Aorta (tissue), 5 donors: ENCODE measurements around the gene FGF12. TPM values are rescaled to one million over a fixed set of nuclear protein-coding genes. Genes with fewer than 3 reads are reported as not detected.

ENCODE experiments used
- ATAC-seq: fragments of 200-7000 bp; cut with Tn5 transposase; one replicate; pipeline ENCODE4 v1.9.1; 2022; ENCODE audit warnings: moderate library complexity; ENCODE audit not compliant: low FRiP score
- DNase-seq, 2 donors: peaks; one replicate each; pipeline ENCODE4 v3.0.0-alpha.2; 2020
- H3K27ac ChIP-seq, 2 donors: one replicate each; pipeline ENCODE4 v1.5.1; 2013; ENCODE audit warnings: low read length in 2 of 2, mild to moderate bottlenecking in 2 of 2, moderate library complexity in 2 of 2, control low read depth in 1 of 2, inconsistent platforms in 1 of 2, low read depth in 1 of 2
- H3K27me3 ChIP-seq, 2 donors: one replicate each; pipeline ENCODE4 v1.6.1; 2013; ENCODE audit warnings: control low read depth in 1 of 2, low read length in 1 of 2, mild to moderate bottlenecking in 1 of 2, moderate library complexity in 1 of 2; ENCODE audit not compliant: insufficient read depth in 2 of 2, control insufficient read depth in 1 of 2
- H3K36me3 ChIP-seq, 2 donors: one replicate each; pipeline ENCODE4 v1.6.1; 2013; ENCODE audit warnings: control low read depth in 1 of 2, low read length in 1 of 2, mild to moderate bottlenecking in 1 of 2; ENCODE audit not compliant: insufficient read depth in 2 of 2, control insufficient read depth in 1 of 2
- H3K4me1 ChIP-seq, 2 donors: one replicate each; pipeline ENCODE4 v1.6.1; 2013; ENCODE audit warnings: low read length in 2 of 2, control low read depth in 1 of 2, mild to moderate bottlenecking in 1 of 2, moderate library complexity in 1 of 2; ENCODE audit not compliant: insufficient read depth in 2 of 2, control insufficient read depth in 1 of 2
- H3K4me3 ChIP-seq, 2 donors: one replicate each; pipeline ENCODE4 v1.5.1; 2013; ENCODE audit warnings: low read length in 2 of 2, control low read depth in 1 of 2, mild to moderate bottlenecking in 1 of 2
- H3K9me3 ChIP-seq: one replicate; pipeline ENCODE4 v1.6.1; 2013; ENCODE audit warnings: mild to moderate bottlenecking, low read length; ENCODE audit not compliant: control insufficient read depth
- WGBS, 2 donors: extraction: QIAGEN DNeasy Blood & Tissue Kit; methylation state at CpG; one replicate each; pipeline ENCODE4 v1.1.7; 2013; 5-methylcytosine and 5-hydroxymethylcytosine counted together
- intact Hi-C, 2 donors: fragments of 100-400 bp; cut with DNase I; formaldehyde crosslinking; loops; one replicate each; pipeline versions ENCODE4 v1.14.2 to v1.15.0; 2022
- polyA plus RNA-seq, 2 donors: library from polyadenylated mRNA; stranded (reverse); fragments of 200-250 nt; gene quantifications; one replicate each; pipeline ENCODE4 v1.2.3, GENCODE V29; 2013
- total RNA-seq, 2 donors: library from RNA; stranded (reverse); fragmentation: NEBNext Ultra II Directional; extraction: Animal tissue kit (Norgen Biotek cat#: 25700); gene quantifications; one replicate each; pipeline ENCODE4 v1.2.1, GENCODE V29; 2021
- donor health status: healthy with polysubstance abuse.
- donor health status: Bipolar disorder and iron deficiency.
- donor health status: DM: no; HTN: no; CAD: no.
- donor health status: DM: no; HTN: no; CAD: no.
- donor health status: DM: yes; HTN: yes; CAD: no.

The FGF12 gene
- total and polyA plus RNA-seq, 4 donors: 0.05 to 1.2 (median 0.96) TPM

DNA sequence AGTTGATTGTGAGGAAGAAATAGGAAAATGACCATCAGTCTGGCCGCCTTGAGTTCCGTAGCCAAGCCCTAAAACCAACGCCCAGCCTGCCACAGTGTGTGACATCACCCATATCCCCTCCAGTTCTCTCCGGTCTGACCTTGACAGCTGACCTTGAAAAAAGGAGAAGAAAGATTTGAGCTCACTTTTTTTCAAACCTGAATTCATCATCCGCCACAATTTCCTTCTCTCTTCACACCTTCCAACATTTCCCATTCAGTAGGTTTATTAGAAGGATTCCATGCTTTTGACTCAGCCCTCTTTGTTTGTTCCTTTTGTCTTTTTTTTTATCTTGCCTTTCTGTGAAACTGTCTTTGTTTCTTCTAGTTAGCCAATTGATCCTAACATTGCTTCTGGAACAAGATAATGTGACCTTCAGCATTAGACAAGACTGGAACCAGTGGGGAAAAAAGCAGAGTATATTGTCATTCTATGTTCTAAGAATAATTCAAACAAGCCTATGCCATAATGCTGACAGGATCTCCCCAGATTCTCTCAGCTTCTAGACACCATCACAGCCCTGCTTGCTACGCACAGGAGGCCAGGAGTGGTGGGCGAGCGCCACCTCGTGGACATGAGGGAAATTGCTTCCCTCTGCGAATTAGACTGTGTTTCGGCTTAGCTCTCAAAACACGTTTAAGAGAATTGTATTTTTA lies 283.1 kb downstream of the FGF12 start:
- Histone ChIP-seq H3K27ac (no peak overlapping the region), H3K4me3 (no peak overlapping the region), H3K9me3 (no peaks in the 10 kb centered on the region), H3K36me3 (no peaks in the 10 kb centered on the region), H3K4me1 (peaks cover 0 to 2% of the 10 kb centered on the region in 2 donors), H3K27me3 (peaks cover 0 to 1% of the 10 kb centered on the region in 2 donors)
- peak; percentile 82 for ATAC-seq
- 18 to 22% methylated on average over 12 of the region's 12 CpGs for WGBS, 2 donors
- intact Hi-C loops: loop anchor here in 1 of 2 donors (5.0 kb wide), 1 partner anchor 1027 kb away; no protein-coding TSS in a partner anchor
- peak; percentile 50 to 81 for DNase-seq

DNA sequence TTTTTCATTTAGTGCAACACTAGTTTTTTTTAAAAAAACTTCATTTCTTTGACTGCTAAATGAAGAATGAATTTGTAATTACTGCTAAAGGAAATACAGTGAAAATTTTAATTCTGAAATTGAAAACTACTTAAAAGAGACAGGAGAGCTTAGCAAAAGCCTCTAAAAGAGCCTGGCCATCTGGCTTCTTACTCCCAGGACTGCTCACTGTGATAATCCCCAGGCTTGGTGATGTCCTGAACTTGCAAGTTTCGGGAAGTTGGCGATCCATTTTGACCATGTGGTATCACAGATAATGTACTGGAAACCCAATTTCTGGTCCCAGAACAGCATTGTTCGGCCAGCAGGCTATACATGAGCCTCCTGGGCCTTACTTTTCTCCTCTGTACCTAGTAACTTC lies 292.1 kb downstream of the FGF12 start:
- no peak overlapping the region for H3K27ac ChIP-seq
- WGBS, 2 donors: 64 to 70% methylated on average over 3 of the region's 3 CpGs
- no peak for ATAC-seq

DNA sequence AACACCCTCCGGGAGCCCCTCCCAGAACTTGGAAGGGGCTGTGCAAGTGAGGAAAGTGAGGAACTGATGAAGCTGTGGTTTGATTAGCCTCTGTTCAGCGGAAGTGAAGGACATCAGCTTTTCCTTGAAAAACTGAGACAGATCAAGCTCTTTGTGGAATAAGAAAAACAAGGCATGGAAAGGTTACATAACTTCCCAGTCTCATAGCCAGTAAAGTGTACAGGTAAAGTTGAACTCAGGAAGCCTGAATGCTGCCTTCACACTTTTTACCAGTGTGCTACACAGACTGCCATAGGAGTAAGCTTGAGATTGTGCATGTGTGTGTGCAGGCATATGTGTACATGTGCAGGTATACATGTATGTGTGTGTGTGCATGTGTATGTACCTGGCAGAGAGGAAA lies 293.2 kb downstream of the FGF12 start:
- intact Hi-C loops: no loop called here
- H3K9me3 ChIP-seq: no peaks in the 10 kb centered on the region
- 73 to 75% methylated on average over 2 of the region's 2 CpGs for WGBS, 2 donors
- DNase-seq (no peak), ATAC-seq (no peak)
- no peaks in the 10 kb centered on the region for H3K27me3 ChIP-seq
- H3K36me3 ChIP-seq: no peaks in the 10 kb centered on the region
- no peak overlapping the region for H3K27ac ChIP-seq
- no peak overlapping the region for H3K4me3 ChIP-seq
- H3K4me1 ChIP-seq: no peaks in the 10 kb centered on the region

More for the DNA sequence above, 292.1 kb downstream of the FGF12 start:
- no peaks in the 10 kb centered on the region for H3K9me3 ChIP-seq
- no peaks in the 10 kb centered on the region for H3K36me3 ChIP-seq
- H3K4me1 ChIP-seq: peaks cover 0 to 2% of the 10 kb centered on the region in 2 donors
- H3K27me3 ChIP-seq: no peaks in the 10 kb centered on the region
- DNase-seq: no peak
- H3K4me3 ChIP-seq: no peak overlapping the region
- intact Hi-C loops: no loop called here

DNA sequence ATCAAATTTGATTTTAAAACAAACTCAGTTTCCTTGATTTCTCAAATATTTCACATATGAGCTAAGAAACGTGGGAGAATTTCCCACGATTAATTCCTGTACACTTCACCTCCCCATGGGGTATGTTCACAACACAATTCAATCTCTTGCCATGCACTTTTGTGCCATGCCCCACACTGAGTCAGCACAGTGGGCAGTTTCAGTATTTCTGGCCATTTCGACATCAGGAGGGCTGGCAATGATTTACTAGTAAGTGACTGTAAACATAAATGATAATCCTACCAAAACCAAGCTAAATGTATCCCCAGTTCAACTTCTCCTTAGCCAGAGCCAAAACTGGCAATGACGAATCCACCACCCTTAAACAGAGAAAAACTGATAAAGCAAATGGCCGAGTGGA lies 293.6 kb downstream of the FGF12 start:
- no peaks in the 10 kb centered on the region for H3K36me3 ChIP-seq
- H3K4me1 ChIP-seq: no peaks in the 10 kb centered on the region
- intact Hi-C loops: no loop called here
- no peaks in the 10 kb centered on the region for H3K9me3 ChIP-seq
- no peak for DNase-seq
- H3K27ac ChIP-seq: no peak overlapping the region
- no peaks in the 10 kb centered on the region for H3K27me3 ChIP-seq
- no peak for ATAC-seq
- WGBS, 2 donors: 50 to 52% methylated on average over 5 of the region's 5 CpGs
- no peak overlapping the region for H3K4me3 ChIP-seq

DNA sequence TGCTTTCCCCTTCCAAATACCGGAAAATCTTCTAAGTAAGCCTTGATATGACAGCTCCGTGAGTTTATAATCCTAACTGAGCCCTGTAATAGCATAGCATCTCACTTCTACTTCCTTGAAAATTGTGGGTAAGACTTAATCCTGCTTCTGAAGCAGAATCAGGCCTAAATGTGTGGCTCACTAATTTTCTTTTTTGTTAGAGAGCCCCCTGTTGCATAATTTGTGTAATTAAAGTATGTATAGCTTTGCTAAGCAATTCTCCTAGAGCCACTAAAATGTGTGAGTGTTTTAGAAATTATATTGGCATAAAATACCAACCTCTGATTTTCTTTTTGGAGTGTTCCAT lies 304.4 kb downstream of the FGF12 start:
- H3K9me3 ChIP-seq: no peaks in the 10 kb centered on the region
- DNase-seq (no peak), ATAC-seq (no peak)
- intact Hi-C loops: no loop called here
- peaks cover 0 to 1% of the 10 kb centered on the region in 2 donors for H3K27me3 ChIP-seq
- H3K27ac ChIP-seq: no peak overlapping the region
- no peak overlapping the region for H3K4me3 ChIP-seq
- H3K36me3 ChIP-seq: no peaks in the 10 kb centered on the region
- no peaks in the 10 kb centered on the region for H3K4me1 ChIP-seq
- 70% methylated on average over 2 of the region's 2 CpGs for WGBS, 2 donors

DNA sequence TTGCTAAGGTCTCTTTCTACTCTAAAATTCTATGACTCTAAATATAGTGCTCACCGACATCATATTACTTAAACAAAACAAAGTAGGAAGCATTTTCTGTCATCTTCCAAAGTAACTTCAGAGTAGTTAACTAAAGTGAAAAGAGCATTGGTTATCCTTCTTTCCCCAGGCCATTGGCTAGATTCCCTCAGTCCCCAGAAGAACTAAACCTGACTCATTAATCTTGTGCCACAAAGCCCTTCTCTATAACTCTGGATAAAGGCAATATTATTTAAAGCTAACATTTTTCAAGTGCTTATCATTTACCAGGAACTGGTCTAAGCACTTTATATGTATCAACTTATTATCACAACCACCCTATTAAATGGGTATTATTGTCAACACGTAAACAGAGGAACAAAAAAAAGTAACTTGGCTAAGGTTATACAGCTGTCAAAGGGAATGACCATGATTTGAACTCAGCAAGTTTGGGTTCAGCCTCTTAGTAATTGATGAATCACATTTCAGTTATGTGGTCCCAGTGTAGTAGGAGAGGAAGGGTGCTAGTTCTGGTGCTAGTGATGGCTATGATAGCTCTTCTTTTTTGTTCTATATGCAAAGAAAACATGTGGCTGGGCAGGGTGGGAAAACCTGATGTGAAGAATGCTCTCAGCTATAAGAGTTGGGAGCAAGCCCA lies 304.9 kb downstream of the FGF12 start:
- ATAC-seq (no peak), DNase-seq (no peak)
- Histone ChIP-seq H3K27ac (no peak overlapping the region), H3K27me3 (no peaks in the 10 kb centered on the region), H3K4me1 (no peaks in the 10 kb centered on the region), H3K9me3 (no peaks in the 10 kb centered on the region), H3K4me3 (no peak overlapping the region), H3K36me3 (no peaks in the 10 kb centered on the region)
- intact Hi-C loops: no loop called here
- WGBS, 2 donors: 45 to 50% methylated on average over 2 of the region's 2 CpGs

DNA sequence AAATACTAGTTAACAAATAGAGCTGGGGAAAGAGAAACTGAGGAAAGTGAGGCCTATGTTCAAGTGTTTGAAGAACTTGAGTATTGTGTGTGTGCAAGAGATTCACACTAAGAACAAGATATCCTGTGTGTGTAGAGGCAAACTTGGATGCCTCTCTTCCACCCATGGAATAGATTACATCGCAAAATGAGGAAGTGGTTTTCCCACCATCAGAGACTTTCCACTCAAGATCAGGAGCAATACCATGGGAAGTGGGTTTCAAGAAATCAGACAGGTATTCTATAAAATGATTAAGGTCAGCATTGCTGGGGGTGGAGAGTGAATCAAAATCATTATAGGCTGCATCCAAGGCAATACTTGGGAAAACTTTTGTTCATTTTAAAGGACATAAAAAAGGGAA lies 308.0 kb downstream of the FGF12 start:
- DNase-seq: no peak
- no peaks in the 10 kb centered on the region for H3K4me1 ChIP-seq
- H3K9me3 ChIP-seq: no peaks in the 10 kb centered on the region
- WGBS, 2 donors: 88 to 94% methylated on average over 1 of the region's 1 CpG
- ATAC-seq: no peak
- no peaks in the 10 kb centered on the region for H3K36me3 ChIP-seq
- no peak overlapping the region for H3K4me3 ChIP-seq
- intact Hi-C loops: no loop called here
- H3K27me3 ChIP-seq: no peaks in the 10 kb centered on the region
- H3K27ac ChIP-seq: no peak overlapping the region

DNA sequence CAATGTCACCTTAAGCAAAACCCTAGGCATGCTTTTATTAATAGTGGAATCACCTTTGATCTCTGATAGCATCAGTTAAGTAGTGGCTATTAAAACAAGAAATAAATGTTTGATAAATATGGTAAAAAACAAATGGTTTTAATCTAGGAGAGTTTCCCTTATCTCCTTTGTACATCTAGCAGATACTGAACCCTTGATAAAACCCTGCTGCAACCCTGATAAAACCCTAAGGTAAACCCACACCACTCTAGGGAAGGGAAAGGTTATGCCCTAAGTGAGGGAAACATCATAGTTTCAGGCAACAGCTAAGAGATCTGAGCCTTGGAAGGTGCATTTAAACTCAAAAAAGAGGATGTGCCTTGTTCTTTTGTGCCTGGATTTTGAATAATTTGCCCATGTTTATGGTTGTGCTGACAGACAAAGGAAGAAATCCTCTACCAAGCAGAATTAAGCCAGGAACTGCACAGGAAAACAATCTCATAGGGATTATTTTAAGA lies 309.7 kb downstream of the FGF12 start:
- H3K36me3 ChIP-seq: no peaks in the 10 kb centered on the region
- DNase-seq (no peak), ATAC-seq (no peak)
- no peaks in the 10 kb centered on the region for H3K27me3 ChIP-seq
- no peaks in the 10 kb centered on the region for H3K9me3 ChIP-seq
- H3K4me3 ChIP-seq: no peak overlapping the region
- no peaks in the 10 kb centered on the region for H3K4me1 ChIP-seq
- intact Hi-C loops: no loop called here
- no peak overlapping the region for H3K27ac ChIP-seq

DNA sequence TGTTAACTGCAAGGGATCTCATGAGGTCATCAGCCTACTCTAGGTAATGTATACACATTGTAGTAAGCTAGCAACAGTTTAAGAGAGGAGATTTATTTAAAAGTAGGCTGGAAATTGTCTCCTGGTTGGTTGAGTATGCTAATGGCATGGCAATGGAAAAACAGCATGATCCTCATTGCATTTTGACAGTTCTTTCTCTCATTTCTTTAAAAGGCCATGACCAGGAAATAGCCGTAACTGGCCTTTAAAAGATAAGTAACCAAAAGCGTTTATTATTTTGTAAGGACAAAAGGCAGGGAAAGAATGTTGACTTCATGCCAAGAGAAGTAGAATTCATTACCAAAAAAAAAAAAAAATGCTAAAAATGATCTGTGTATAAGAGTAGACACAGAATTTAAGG lies 310.3 kb downstream of the FGF12 start:
- ATAC-seq (no peak), DNase-seq (no peak)
- no peaks in the 10 kb centered on the region for H3K9me3 ChIP-seq
- WGBS, 2 donors: 77 to 80% methylated on average over 2 of the region's 2 CpGs
- intact Hi-C loops: no loop called here
- no peaks in the 10 kb centered on the region for H3K36me3 ChIP-seq
- no peak overlapping the region for H3K4me3 ChIP-seq
- no peaks in the 10 kb centered on the region for H3K4me1 ChIP-seq
- no peak overlapping the region for H3K27ac ChIP-seq
- no peaks in the 10 kb centered on the region for H3K27me3 ChIP-seq
